22Rv1 (cell line): Measurements from ENCODE around the gene SLC22A12.

ENCODE experiments used
- H3K27ac ChIP-seq: fragments of 450-650 bp; 2 replicates; pipeline ENCODE4 v1.5.1; 2017
- ZFX ChIP-seq: fragments of 450-650 bp; IDR thresholded peaks from 2 replicates; pipeline ENCODE4 v1.6.1; 2017; ENCODE audit warnings: antibody characterized with exemption, borderline replicate concordance
- TF ChIP-seq, protein P1 (sequence below): fragments of 450-650 bp; IDR thresholded peaks from 2 replicates; pipeline ENCODE4 v1.5.1; 2017; ENCODE audit warnings: mild to moderate bottlenecking

Gene SLC22A12

DNA sequence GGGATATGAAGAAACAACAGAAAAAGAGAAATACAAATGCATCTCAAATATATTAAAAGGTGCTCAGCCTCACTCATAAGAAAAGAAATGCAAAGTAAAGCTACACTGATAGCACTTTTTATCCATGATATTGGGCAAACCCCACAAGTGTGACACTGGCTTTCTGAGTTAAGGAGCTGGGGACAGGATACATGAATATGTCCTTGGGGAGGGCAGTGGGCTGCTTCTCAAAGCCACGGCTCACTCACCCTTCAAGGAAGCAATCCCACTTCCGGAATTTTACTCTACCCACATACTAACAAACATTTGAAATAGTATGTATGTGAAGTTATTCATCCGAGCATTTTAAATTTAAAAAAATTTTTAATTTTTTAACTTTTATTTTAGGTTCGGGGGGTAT lies 41.1 kb upstream of the SLC22A12 start:
- TF ChIP-seq ZFX = no peak
- TF ChIP-seq, protein P1, sequence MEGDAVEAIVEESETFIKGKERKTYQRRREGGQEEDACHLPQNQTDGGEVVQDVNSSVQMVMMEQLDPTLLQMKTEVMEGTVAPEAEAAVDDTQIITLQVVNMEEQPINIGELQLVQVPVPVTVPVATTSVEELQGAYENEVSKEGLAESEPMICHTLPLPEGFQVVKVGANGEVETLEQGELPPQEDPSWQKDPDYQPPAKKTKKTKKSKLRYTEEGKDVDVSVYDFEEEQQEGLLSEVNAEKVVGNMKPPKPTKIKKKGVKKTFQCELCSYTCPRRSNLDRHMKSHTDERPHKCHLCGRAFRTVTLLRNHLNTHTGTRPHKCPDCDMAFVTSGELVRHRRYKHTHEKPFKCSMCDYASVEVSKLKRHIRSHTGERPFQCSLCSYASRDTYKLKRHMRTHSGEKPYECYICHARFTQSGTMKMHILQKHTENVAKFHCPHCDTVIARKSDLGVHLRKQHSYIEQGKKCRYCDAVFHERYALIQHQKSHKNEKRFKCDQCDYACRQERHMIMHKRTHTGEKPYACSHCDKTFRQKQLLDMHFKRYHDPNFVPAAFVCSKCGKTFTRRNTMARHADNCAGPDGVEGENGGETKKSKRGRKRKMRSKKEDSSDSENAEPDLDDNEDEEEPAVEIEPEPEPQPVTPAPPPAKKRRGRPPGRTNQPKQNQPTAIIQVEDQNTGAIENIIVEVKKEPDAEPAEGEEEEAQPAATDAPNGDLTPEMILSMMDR = no peak
- no peak overlapping the region for H3K27ac ChIP-seq

DNA sequence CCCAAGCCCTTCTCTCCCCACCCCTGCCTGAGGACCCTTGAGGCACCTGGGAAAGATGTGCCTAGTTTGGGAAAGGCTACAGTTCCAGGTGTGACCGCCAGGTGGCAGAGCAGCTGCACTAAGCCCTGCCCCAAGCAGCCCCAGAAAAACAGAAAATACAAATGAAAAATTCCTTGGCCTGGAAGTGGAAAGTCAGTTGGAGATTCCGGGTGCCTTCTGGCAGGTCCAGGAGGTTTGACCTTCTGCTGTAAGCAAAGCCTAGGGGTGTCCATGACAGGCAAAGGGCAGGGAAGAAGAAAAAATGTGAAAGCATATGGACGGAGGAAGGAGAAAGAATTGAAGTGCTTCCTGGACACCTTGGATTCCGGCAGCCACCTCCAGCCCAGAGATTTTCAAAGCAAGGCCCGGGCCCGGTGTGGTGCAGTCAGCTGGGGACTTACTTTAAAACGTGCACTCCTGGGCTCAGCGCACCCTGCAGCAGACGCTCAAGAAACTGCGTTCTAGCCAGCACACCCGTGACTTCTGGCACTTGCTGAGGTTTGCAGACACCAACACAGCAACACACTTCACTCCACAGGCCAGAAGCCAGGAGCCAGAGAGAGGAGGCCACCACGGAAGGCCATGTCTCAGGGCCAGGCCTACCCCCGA lies 37.3 kb upstream of the SLC22A12 start:
- no peak for TF ChIP-seq ZFX
- TF ChIP-seq, protein P1 = peak; percentile 96
- H3K27ac ChIP-seq = no peak overlapping the region

DNA sequence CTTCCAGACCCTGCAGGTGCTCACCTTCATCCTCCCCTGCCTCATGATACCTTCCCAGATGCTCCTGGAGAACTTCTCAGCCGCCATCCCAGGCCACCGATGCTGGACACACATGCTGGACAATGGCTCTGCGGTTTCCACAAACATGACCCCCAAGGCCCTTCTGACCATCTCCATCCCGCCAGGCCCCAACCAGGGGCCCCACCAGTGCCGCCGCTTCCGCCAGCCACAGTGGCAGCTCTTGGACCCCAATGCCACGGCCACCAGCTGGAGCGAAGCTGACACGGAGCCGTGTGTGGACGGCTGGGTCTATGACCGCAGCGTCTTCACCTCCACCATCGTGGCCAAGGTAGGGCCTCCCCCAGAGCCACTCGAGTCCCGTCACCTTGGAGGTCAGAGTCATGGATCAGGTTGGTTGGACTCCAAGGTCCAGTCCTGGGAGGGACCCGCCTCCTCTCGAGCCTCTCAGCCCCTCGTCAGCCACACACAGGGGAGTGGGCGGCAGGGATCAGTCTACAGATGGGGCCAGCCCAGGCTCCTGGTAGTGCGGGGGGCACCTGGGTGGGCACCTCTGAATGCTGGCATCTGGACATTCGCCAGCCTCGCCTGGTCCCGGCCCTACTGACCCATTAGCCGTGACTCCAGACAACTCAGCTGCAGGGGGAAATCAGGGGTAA lies 34.8 kb upstream of the SLC22A12 start:
- H3K27ac ChIP-seq = no peak overlapping the region
- TF ChIP-seq, protein P1 = no peak

DNA sequence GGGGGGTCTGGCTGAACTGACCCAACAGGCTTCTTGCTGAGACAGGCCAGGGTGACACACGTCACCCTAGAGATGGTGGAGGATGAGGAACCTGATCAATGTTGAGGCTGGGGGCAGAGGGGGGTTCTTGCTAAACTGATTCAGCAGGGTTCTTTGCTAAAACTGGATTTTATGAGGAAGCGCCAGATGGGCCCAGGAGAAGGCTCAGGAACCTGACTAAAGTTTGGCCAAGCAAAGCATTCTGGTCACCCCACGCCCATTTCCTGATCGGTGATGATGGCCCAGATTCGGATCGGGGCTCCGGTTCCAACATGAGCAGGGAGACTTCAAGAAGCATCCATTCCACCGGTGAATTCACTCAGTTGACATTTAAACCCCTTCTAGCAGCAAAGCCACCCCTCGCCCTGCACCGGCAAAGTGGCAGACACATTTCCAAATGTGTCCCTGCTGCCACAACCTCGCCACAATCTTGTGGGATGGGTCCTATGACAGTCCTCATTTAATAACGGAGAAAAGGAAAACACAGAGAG lies 34.2 kb upstream of the SLC22A12 start:
- TF ChIP-seq ZFX = no peak
- TF ChIP-seq, protein P1 = no peak
- H3K27ac ChIP-seq = no peak overlapping the region

DNA sequence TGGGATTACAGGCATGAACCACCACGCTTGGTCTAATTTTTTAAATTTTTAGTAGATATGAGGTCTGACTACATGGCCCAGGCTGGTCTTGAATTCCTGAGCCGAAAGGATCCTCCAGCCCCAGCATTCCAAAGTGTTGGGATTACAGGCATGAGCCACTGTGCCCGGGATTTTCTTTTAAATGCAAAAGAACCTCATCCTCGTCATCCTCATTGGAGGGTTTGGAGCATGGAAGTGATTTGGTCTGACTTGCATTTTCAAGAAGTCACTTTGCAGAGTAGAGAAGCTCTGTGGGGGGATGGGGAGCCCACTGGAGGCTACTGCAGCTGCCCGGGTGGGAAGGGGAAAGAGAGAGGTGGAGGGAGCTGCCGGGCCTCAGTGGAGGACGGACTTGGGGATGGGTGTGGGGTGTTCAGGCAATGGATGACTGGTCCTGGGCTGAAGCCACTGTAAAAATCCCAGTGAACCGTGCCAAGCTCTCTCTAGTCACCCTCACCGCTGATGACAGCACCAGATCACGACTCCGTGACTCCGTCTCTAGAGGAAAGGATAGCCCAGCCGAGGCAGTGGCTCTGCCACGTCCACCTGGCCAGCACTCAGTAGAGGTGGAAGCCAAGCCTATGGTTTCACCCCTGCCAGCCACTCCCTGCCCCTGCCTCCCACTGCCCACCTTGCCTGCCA lies 32.8 kb upstream of the SLC22A12 start:
- TF ChIP-seq ZFX = no peak
- TF ChIP-seq, protein P1 = no peak

DNA sequence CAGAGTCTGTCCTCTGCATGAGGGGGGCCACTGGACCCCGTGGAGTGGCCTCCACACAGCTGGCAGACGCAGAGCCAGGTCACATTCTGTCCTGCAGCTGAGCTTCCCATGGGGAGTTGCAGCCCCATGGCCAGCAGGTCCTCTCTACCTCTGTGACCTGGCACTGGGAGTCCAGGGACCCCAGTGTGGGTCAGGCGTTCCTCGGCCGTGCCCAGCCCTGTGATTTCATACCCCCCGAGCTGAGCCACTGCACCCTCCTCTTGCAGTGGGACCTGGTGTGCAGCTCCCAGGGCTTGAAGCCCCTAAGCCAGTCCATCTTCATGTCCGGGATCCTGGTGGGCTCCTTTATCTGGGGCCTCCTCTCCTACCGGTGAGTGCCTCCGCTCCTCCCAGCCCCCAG lies 32.2 kb upstream of the SLC22A12 start:
- H3K27ac ChIP-seq = no peak overlapping the region
- no peak for TF ChIP-seq ZFX
- TF ChIP-seq, protein P1 = no peak

More for the DNA sequence above, 32.8 kb upstream of the SLC22A12 start:
- no peak overlapping the region for H3K27ac ChIP-seq
